K562 (cell line): ENCODE measurements around the gene TMEM147. TPM values are rescaled to one million over a fixed set of nuclear protein-coding genes. Genes with fewer than 3 reads are reported as not detected.

Source experiments
- PHTF2 ChIP-seq: fragments of 250-450 bp; sonication (Bioruptor Pico); IDR thresholded peaks from 2 replicates; pipeline ENCODE4 v1.5.0; 2021; ENCODE audit warnings: mild to moderate bottlenecking
- YBX1 ChIP-seq: fragments of 450-650 bp; IDR thresholded peaks from 2 replicates; pipeline ENCODE4 v1.7.1; 2016; ENCODE audit warnings: mild to moderate bottlenecking
- ZC3H8 ChIP-seq: fragments of 450-650 bp; IDR thresholded peaks from 2 replicates; pipeline ENCODE4 v1.6.1; 2017
- ZHX1 ChIP-seq: fragments of 150-350 bp; conservative IDR thresholded peaks from 2 replicates; pipeline ENCODE4 v1.6.1; 2014; ENCODE audit warnings: low read length
- ZNF263 ChIP-seq: sonication (generic); formaldehyde crosslinking; IDR thresholded peaks from 2 replicates; pipeline ENCODE4 v1.8.0; 2022; ENCODE audit warnings: mild to moderate bottlenecking, missing genetic modification reagents, borderline replicate concordance
- polyA plus RNA-seq, 8 experiments: library from polyadenylated mRNA; depleted of rRNA in 4 of 8; stranded (reverse) in 5 of 8; unstranded in 3 of 8; fragments of >200 nt; fragmentation: Nextera tagmentation in 2 of 8; fragmentation: Illumina TruSeq in 1 of 8; extraction: Ambion mirVana in 2 of 8; extraction: Trizol in 1 of 8; gene quantifications; 2 replicates each; pipeline versions ENCODE4 v1.2.1 to v1.2.3, GENCODE V29; 2011 to 2014; ENCODE audit warnings: inconsistent platforms in 1 of 8, missing spikeins in 1 of 8
- total RNA-seq, 7 experiments: library from RNA; depleted of rRNA in 6 of 7; stranded (reverse); fragments of >200 nt in 6 of 7; fragmentation: Illumina TruSeq in 2 of 7; extraction: Trizol in 2 of 7; gene quantifications; 2 replicates each; pipeline versions ENCODE4 v1.2.1 to v1.2.3, GENCODE V29; 2011 to 2021; ENCODE audit warnings: low replicate concordance in 1 of 7
- TF ChIP-seq, protein P1 (sequence below): sonication (generic); formaldehyde crosslinking; IDR thresholded peaks from 2 replicates; pipeline ENCODE4 v1.8.0; 2023; ENCODE audit warnings: mild to moderate bottlenecking, missing genetic modification reagents
- TF ChIP-seq, protein P2 (sequence below): fragments of 250-450 bp; sonication (Bioruptor Pico); IDR thresholded peaks from 2 replicates; pipeline ENCODE4 v1.9.0; 2021; ENCODE audit warnings: mild to moderate bottlenecking

Gene TMEM147
- total and polyA plus RNA-seq, 9 of the 15 experiments (the other 6 are each of a cell fraction or from before 2014, with no cell fraction given), result 73.8 to 194 (median 142) TPM

GRCh38 chr19:35545001-35545854, at the start of gene TMEM147 (continued):
- TF ChIP-seq ZHX1 (no peak), ZNF263 (CRISPR knock-in tag) (no peak), YBX1 (no peak), ZC3H8 (no peak), PHTF2 (no peak)
- TF ChIP-seq, protein P1, sequence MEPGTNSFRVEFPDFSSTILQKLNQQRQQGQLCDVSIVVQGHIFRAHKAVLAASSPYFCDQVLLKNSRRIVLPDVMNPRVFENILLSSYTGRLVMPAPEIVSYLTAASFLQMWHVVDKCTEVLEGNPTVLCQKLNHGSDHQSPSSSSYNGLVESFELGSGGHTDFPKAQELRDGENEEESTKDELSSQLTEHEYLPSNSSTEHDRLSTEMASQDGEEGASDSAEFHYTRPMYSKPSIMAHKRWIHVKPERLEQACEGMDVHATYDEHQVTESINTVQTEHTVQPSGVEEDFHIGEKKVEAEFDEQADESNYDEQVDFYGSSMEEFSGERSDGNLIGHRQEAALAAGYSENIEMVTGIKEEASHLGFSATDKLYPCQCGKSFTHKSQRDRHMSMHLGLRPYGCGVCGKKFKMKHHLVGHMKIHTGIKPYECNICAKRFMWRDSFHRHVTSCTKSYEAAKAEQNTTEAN (CRISPR knock-in tag), result no peak
- TF ChIP-seq, protein P2, sequence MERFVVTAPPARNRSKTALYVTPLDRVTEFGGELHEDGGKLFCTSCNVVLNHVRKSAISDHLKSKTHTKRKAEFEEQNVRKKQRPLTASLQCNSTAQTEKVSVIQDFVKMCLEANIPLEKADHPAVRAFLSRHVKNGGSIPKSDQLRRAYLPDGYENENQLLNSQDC (CRISPR knock-in tag), result no peak
